NCI-H510A (cell line): ENCODE results near the gene CALML3.

Experiments
- DNase-seq: peaks from one replicate; lab custom pipeline; 2025; lab: John Stamatoyannopoulos, UW

The CALML3 gene

DNA sequence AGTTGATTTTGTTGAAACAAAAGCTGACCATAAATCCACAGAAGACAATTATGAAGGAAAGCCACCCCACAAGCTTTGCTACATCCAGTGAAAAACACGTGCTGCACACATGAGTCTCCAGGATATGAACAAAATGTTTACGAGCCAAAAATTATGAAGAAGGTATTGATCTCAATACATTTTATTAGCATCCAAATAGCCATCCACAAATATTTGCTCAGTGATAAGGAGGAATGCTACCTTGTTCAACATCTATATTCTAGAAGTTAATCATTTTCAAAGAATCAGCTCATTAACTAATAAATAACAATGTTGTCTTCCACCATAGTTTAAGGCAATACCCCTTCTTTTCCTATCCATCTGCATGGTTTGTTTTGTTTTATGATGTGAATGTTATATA lies 42.7 kb downstream of the CALML3 start:
- DNase-seq: no peak

DNA sequence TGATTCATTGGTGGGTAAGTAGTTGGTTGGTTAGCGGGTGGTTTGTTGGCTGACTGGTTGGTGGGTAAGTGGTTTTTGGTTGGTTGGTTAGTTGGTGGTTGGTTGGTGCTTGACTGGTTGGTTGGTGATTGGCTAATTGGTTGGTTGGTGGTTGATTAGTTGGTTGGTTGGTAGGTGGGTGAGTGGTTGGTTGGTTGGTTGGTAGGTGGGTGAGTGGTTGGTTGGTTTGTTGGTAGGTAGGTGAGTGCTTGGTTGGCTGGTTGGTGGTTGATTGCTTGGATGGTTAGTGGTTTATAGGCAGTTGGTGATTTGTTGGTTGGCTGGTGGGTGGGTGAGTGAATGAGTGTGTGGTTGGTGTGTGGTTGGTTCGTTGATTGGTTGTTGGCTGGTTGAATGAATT lies 44.2 kb downstream of the CALML3 start:
- no peak for DNase-seq

DNA sequence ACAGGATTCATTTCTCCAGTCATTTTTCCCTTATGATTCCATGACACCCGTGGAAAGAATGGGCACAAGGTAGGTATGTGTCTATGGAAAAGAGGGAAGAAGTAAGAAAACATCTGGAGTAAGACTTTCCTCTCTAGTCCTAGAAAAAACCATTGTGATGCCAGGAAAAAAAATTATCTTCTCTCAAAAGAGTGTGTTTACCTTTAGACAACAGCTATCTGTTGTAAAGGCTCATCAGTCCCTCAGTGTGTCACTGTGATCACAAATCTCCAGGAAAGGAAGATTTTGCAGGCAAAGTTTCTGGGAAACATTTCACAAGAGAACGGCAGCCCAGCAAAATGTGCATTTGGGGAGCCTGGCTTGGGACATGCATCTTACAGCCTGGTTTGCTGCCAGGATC lies 44.8 kb downstream of the CALML3 start:
- no peak for DNase-seq

DNA sequence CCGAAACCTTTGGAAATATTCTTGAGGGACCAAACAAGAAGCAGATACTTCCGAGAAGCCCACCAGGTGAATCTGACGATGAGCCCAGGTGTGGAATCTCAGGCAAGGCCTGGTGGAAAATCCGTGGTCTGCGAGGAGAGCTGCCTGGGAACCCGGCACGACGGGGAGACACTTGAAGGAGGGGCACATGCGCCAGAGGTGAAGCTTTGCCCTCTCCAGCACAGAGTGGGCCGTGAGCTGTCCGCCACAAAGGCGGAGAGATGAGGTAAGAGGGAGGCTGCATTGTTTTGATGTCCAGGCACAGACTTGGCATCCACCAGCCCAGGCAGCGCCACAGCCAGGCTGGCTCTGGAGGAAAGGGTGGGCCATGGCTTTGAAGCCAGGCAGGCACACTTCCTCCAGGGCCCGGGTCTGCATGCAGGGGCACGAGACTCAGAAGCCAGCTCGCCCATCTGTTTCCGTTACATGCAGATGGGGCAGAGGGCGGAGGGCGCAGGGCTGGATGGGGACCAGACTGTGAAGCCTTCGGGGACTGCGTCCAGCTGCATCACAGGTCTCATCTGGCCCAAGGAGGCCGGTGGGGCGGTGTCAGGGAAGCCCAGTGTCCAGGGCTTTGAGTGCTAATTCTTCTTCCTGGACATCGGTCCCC lies 45.4 kb downstream of the CALML3 start:
- DNase-seq: no peak

DNA sequence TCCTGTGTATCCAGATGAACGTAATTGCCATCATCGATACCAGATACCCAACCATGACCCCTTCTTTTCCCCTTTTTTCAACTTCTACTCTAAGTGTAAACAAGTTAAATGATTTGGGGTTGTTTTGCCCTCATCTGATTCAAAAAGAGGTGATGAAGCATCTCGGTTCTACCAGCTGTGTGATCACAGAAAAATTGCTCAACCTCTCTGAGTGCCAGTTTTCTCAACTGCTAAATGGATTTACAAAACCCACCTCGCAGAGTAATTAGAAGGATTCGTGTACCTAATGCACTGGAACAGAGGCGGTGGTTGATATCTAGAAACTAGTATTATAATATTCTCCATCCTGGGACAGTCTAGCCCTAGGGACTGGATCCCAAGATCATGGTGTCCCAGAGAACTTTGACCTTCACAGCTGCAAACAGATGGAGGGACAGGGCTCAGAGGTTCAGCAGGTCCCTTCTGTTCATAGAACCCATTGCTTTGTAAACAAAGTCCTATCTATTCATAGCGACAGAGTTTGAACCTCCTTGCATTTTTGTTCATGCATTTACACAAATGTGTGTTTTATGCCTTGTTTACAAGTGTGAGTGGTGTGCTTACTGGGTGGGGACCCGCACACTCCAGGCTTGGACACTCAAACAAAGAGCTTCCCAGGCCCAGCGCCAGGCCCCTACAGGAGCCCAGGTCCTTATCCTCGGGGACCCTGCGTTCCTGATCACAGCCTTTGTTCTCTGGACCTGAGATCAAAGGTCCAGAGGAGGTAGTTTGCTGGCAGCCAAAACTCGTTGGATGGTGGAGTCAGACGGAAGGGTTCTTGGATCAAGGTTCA lies 46.4 kb downstream of the CALML3 start:
- DNase-seq: no peak

DNA sequence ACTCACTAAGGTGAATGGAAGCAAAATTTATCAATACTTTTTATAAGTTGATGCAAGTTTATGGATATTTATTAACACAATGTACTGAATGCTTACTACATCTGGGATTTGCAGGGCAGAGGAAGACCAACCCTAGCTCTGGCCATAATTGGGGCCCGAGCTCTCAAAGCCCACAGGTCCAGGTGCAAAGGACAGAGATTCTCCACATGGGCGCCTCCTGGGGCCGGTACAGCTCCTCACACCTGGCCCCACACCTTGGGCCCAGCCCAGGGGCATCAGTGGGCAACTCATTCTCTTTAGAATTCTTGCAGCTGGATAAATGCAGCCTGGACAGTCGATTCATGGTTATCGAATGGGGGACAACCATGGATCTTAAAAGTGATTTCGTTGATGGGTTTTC lies 47.1 kb downstream of the CALML3 start:
- DNase-seq: no peak

DNA sequence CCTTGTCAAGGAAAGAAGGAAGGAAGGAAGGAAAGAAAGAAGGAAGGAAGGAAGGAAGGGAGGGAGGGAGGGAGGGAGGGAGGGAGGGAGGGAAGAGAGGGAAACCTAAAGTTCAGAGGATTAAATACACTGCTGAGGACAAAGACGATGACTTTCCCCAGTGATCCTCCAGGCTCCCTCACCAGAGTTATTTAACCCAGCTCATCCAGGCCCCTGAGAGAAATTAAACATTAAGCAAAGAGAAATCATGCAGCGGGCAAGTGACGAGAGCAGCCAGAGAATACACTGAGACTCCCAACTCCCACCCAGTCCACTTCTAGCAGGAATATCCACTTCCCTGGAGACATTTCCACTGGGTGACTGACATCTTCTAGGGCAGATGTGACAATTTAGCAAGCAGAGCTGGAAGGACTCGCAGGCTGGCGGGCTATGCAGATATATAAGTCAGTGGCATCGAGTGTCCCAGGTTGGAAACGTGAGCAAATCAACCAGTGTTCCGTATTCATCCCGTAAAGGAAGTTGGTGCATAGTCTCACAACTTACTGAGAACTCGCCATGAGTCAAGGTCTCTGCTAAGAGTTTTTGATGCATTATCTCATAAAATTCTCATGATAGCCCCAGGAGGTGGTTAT lies 48.7 kb downstream of the CALML3 start:
- DNase-seq: no peak

DNA sequence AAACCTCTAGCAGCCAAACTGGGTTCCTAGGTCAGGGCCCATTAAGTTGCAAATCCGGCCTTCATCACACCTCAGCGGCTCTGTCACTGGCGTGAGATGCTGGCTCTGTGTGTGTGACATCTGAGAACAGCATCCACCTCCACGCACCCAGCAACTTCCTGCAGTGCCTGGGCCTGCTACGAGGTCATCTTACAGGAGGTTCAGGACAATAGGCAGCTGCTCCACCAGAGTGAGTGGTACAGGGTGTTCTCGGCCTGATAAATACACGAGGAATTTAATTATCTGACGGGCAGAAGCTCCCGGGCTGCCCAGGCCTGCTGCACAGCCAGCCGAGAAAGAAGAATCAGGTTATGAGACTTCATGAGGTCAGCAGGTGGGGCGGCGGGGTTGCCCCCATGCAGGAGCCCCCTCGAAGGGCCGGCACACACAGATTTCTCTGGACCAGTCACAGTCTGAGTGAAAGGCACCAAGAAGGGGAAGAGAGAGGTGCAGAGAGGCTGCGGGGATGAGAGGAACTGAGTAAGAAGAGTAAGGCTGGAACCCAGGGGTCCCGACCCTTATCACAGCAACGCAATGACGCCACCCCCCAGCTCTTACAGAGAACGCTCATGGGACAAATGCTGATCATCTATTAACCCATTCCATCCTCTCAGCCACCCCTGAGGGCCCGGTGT lies 49.3 kb downstream of the CALML3 start:
- no peak for DNase-seq

DNA sequence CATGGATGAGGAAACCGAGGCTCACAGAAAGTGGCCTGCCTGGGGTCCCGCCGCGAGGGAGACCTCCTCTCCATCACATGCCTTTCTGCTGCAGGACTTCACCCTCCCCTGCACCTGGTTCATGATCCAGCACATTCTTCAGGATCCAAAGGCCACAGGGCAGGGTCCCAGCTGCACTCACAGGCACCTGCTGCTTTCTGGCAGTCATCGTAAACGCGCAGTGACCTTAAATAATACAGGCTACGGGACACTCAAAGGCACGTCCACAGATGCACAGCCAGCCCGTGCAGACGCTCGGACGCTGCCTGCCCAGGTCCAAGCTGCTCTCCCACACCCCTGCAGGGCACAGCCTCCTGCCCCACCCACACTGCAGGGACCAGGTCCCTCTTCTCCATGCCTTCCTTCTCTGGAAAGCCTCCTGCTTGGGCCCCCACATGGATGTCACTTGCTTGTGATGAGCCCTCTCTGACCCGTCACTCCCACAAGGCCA lies 49.9 kb downstream of the CALML3 start:
- DNase-seq: no peak

DNA sequence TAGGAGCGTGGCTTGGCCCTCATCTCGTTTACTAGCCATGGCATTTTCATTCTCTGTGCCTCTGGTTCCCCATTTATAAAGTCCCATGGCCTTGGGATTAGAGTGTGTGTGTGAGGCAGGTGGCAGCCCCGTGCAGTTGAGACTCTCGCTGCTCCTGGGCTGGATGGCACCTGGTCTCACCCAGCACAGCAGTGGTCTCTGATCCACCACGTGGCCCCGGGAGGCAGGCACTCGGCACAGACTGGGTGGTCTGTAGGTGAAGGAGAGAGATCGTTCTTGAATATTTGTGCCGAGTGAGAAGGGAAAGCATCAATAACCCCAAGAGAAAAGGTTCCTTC lies 50.4 kb downstream of the CALML3 start:
- no peak for DNase-seq

DNA sequence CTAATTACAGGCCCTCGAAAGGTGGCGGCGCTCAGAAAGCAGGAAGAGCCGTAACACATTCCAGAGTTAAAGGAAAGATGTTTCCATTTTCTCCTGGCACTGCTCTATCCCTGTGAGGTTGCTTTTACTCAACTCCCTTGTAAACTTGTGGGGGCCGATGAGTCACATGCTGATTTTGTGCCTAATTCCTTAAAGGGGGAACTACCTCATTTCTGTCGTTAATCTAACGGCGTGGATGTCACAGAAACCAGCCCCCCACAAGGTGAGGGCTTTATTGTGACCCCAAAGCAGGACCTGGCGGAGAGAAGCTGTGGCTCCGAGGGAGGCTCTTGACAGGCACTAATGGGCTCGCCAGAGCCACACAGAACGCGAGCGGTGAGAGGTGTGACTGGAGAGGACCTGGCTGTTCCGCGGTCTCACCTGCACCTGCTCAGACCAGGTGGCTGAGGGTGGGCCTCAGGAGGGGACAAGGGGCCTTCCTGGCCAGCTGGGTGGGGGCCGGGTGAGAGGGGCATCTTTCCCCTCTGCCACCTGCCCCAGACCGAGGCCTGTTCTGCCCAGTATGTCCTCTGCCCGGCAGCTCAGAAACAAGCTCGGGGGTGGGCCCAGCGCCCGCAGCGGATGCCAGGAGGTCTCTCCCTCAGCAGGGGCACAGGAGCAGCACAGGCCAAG lies 50.9 kb downstream of the CALML3 start:
- DNase-seq: no peak

DNA sequence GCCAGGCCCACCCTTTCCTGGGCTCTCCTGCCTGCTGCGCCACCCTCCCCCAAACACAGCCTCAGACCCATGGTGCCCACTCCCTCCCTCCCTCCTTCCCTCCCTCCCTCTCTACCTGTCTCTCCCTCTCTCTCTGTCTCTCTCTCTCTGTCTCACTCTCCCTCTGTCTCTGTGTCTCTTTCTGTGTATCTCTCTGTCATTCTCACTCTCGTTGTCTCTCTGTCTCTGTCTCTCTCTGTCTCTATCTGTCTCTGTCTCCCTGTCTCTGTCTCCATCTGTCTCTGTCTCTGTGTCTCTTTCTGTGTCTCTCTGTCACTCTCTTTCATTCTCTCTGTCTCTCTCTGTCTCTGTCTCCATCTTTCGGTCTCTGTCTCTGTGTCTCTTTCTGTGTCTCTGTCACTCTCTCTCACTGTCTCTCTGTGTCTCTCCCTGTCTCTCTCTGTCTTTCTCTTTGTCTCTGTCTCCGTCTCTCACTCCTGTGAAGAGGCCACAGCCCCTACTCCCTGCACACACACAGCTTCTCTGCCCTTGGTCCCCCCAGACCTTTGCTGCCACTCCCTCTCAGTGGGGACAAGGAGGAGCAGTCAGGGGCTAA lies 51.5 kb downstream of the CALML3 start:
- DNase-seq: no peak
